K562 treated with DMSO at 1 percent for 24 hours (cell line): ENCODE results near the gene IFIT2. TPM values are rescaled to one million over a fixed set of nuclear protein-coding genes. Genes with fewer than 3 reads are reported as not detected.

ENCODE experiments used
- total RNA-seq: library from RNA; unstranded; fragments of 300-600 nt; gene quantifications from 2 replicates; pipeline ENCODE4 v1.2.3, GENCODE V29; 2022; ENCODE audit warnings: low read depth; ENCODE audit not compliant: insufficient read depth

Gene IFIT2, protein sequence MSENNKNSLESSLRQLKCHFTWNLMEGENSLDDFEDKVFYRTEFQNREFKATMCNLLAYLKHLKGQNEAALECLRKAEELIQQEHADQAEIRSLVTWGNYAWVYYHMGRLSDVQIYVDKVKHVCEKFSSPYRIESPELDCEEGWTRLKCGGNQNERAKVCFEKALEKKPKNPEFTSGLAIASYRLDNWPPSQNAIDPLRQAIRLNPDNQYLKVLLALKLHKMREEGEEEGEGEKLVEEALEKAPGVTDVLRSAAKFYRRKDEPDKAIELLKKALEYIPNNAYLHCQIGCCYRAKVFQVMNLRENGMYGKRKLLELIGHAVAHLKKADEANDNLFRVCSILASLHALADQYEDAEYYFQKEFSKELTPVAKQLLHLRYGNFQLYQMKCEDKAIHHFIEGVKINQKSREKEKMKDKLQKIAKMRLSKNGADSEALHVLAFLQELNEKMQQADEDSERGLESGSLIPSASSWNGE
- total RNA-seq, result 0.89 and 1.00 TPM in 2 replicates

DNA sequence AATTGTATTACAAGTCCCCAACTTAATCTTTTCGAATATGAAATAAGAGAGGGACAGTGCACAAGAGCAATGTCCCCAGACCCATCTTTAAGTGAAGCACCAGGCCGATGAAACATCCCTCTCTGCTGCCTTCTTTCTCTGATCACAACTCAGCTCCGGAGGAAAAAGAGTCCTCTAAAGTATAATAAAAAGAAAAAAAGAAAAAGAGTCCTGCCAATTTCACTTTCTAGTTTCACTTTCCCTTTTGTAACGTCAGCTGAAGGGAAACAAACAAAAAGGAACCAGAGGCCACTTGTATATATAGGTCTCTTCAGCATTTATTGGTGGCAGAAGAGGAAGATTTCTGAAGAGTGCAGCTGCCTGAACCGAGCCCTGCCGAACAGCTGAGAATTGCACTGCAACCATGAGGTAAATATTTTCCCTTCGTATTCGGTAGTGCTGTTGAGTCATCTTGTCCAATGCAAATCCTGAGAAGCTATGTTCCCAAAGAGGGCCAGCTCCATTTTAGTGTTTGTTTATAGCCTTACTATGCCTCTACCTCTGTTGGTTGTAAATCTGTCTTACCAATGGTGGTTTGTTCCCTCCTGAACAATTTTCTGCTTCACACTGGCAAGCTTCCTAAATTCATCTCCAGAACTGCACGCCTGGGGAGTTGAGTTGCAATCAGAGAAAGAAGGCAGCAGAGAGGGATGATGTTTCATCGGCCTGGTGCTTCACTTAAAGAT, at the start of gene IFIT2:
Gene IFIT2 (plus strand): TSS at position 326 of the 725 bp plus-strand sequence. CDS start 78 bp downstream, at position 404.

DNA sequence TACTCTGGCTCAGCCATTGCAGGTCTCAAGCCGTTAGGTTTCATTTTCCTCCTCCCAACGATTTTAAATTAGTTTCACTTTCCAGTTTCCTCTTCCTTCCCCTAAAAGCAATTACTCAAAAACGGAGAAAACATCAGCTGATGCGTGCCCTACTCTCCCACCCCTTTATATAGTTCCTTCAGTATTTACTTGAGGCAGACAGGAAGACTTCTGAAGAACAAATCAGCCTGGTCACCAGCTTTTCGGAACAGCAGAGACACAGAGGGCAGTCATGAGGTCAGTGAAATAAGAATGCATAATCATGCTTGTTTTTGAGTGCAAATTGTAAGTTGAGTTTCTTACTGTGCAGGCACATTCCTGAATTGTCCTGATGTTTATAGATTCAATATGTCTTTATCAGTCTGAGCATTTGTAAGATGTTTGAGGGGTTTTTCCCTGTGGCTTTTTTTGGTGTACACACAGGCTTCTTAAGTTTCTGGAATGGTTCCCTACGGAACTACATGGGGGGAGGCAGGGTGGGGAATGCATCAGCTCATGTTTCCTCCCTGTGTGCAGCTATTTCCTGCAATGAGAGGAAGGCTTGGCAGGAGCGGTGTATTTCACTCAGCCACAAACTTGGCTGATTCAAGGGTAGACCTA, 26.1 kb downstream of the IFIT2 start, which contains the start of gene IFIT3:
Gene IFIT3 (plus strand): TSS at position 195 of the 639 bp plus-strand sequence. CDS start 77 bp downstream, at position 272.

Other genes with a start within 250 kb of the IFIT2 start
- gene CH25H, start 94.7 kb upstream of the IFIT2 start, total RNA-seq, result not detected in 2 replicates
- gene LIPA, start 50.3 kb upstream of the IFIT2 start, total RNA-seq, result 0.21 TPM in 1 of 2 replicates, not detected in the other
- gene IFIT3, start 26.0 kb downstream of the IFIT2 start, total RNA-seq, result 4.7 and 4.8 TPM in 2 replicates
- not detected in 2 replicates for gene IFIT1B, start 76.0 kb downstream of the IFIT2 start, total RNA-seq
- gene IFIT1, start 90.6 kb downstream of the IFIT2 start, total RNA-seq, result 0.58 and 0.75 TPM in 2 replicates
- gene IFIT5, start 112.5 kb downstream of the IFIT2 start, total RNA-seq, result 0.14 and 0.20 TPM in 2 replicates
- not detected in 2 replicates for gene SLC16A12, start 233.5 kb downstream of the IFIT2 start, total RNA-seq